ENCODE measurements around the gene PCID2.

PCID2 gene

GRCh38 chr13:113148407-113148806 lies 60.1 kb downstream of the PCID2 start:
- DNase-seq = no peak

GRCh38 chr13:113147206-113147605 lies 61.3 kb downstream of the PCID2 start:
- DNase-seq = no peak

- no peak for DNase-seq
These were observed 61.7 kb downstream of the PCID2 start for GRCh38 chr13:113146750-113147149.

- no peak for DNase-seq
These were observed 62.4 kb downstream of the PCID2 start for GRCh38 chr13:113145911-113146598.

GRCh38 chr13:113145496-113145895 lies 63.0 kb downstream of the PCID2 start:
- no peak for DNase-seq

GRCh38 chr13:113144255-113144629 lies 64.2 kb downstream of the PCID2 start:
- no peak for DNase-seq

GRCh38 chr13:113143466-113144254 lies 64.8 kb downstream of the PCID2 start:
- no peak for DNase-seq

GRCh38 chr13:113142876-113143275 lies 65.6 kb downstream of the PCID2 start:
- DNase-seq = no peak

GRCh38 chr13:113141601-113141970 lies 66.9 kb downstream of the PCID2 start:
- DNase-seq = no peak

- no peak for DNase-seq
These were observed 67.5 kb downstream of the PCID2 start for GRCh38 chr13:113140677-113141600.

GRCh38 chr13:113139577-113139976 lies 68.9 kb downstream of the PCID2 start:
- DNase-seq = no peak

GRCh38 chr13:113138792-113139551 lies 69.5 kb downstream of the PCID2 start:
- DNase-seq = no peak

GRCh38 chr13:113137691-113138298 lies 70.7 kb downstream of the PCID2 start:
- no peak for DNase-seq

GRCh38 chr13:113135281-113135760 lies 73.1 kb downstream of the PCID2 start:
- no peak for DNase-seq

- no peak for DNase-seq
These were observed 78.3 kb downstream of the PCID2 start for GRCh38 chr13:113129921-113130750.

GRCh38 chr13:113129480-113129879 lies 79.0 kb downstream of the PCID2 start:
- no peak for DNase-seq
